Trophoblast cell (in vitro differentiated cells and primary cell): ENCODE data around the gene OBP2A.
"Not testable (repeated sequence)": the region's sequence is repeated elsewhere in the genome, so short reads cannot be mapped to it uniquely, and the experiment has no call there.

Experiments
- DNase-seq, 2 donors: peaks; one replicate each; pipeline ENCODE4 v3.0.0-alpha.2; 2016
- H2AFZ ChIP-seq: 2 replicates; pipeline ENCODE4 v1.6.1; 2013; ENCODE audit warnings: low read length, moderate library complexity, mild to moderate bottlenecking; ENCODE audit not compliant: insufficient read depth, poor library complexity
- H2AK5ac ChIP-seq: 2 replicates; pipeline ENCODE4 v1.6.1; 2013; ENCODE audit warnings: mild to moderate bottlenecking, low read length
- H2BK120ac ChIP-seq: 2 replicates; pipeline ENCODE4 v1.6.1; 2013; ENCODE audit warnings: low read length, mild to moderate bottlenecking, moderate library complexity; ENCODE audit not compliant: insufficient read depth, poor library complexity
- H2BK12ac ChIP-seq: 2 replicates; pipeline ENCODE4 v1.6.1; 2013; ENCODE audit warnings: mild to moderate bottlenecking, low read length, moderate library complexity
- H2BK5ac ChIP-seq: 2 replicates; pipeline ENCODE4 v1.6.1; 2013; ENCODE audit warnings: low read length, low read depth, moderate library complexity, mild to moderate bottlenecking; ENCODE audit not compliant: poor library complexity
- H3K14ac ChIP-seq: 2 replicates; pipeline ENCODE4 v1.6.1; 2013; ENCODE audit warnings: mild to moderate bottlenecking, low read length
- H3K18ac ChIP-seq: 2 replicates; pipeline ENCODE4 v1.6.1; 2013; ENCODE audit warnings: mild to moderate bottlenecking, low read length
- H3K23ac ChIP-seq: 2 replicates; pipeline ENCODE4 v1.6.1; 2013; ENCODE audit warnings: low read length
- H3K27ac ChIP-seq: 2 replicates; pipeline ENCODE4 v1.5.1; 2013; ENCODE audit warnings: low read depth, mild to moderate bottlenecking, inconsistent platforms, low read length, moderate library complexity
- H3K27me3 ChIP-seq: 2 replicates; pipeline ENCODE4 v1.6.1; 2013; ENCODE audit warnings: inconsistent platforms, mild to moderate bottlenecking, low read length, moderate library complexity; ENCODE audit not compliant: insufficient read depth
- H3K36me3 ChIP-seq, 2 experiments: 1 replicate in 1 of 2; 2 replicates in 1 of 2; pipeline ENCODE4 v1.6.1; 2013; ENCODE audit warnings: low read length in 2 of 2, mild to moderate bottlenecking in 2 of 2, moderate library complexity in 1 of 2; ENCODE audit not compliant: insufficient read depth in 2 of 2, control insufficient read depth in 1 of 2
- H3K4ac ChIP-seq: 2 replicates; pipeline ENCODE4 v1.6.1; 2013; ENCODE audit warnings: low read depth, mild to moderate bottlenecking, low read length, moderate library complexity
- H3K4me1 ChIP-seq, 2 experiments: 1 replicate in 1 of 2; 2 replicates in 1 of 2; pipeline ENCODE4 v1.6.1; 2013; ENCODE audit warnings: low read length in 2 of 2, mild to moderate bottlenecking in 2 of 2, moderate library complexity in 1 of 2; ENCODE audit not compliant: insufficient read depth in 2 of 2, control insufficient read depth in 1 of 2
- H3K4me2 ChIP-seq: 2 replicates; pipeline ENCODE4 v1.6.1; 2013; ENCODE audit warnings: inconsistent platforms, mild to moderate bottlenecking, low read length, moderate library complexity
- H3K4me3 ChIP-seq: 2 replicates; pipeline ENCODE4 v1.5.1; 2013; ENCODE audit warnings: mild to moderate bottlenecking, low read depth, low read length, inconsistent platforms
- H3K79me1 ChIP-seq: one replicate; pipeline ENCODE4 v1.6.1; 2013; ENCODE audit warnings: low read length
- H3K79me2 ChIP-seq: 2 replicates; pipeline ENCODE4 v1.6.1; 2013; ENCODE audit warnings: low read length, mild to moderate bottlenecking; ENCODE audit not compliant: control insufficient read depth, insufficient read depth, poor library complexity
- H3K9ac ChIP-seq: 2 replicates; pipeline ENCODE4 v1.6.1; 2013; ENCODE audit warnings: mild to moderate bottlenecking, low read length
- H3K9me3 ChIP-seq: 2 replicates; pipeline ENCODE4 v1.6.1; 2013; ENCODE audit warnings: low read depth, mild to moderate bottlenecking, control low read depth, inconsistent platforms, low read length; ENCODE audit not compliant: insufficient read depth
- H4K12ac ChIP-seq: 2 replicates; pipeline ENCODE4 v1.6.1; 2013; ENCODE audit warnings: low read depth, mild to moderate bottlenecking, low read length, moderate library complexity
- H4K8ac ChIP-seq: 2 replicates; pipeline ENCODE4 v1.6.1; 2013; ENCODE audit warnings: low read depth, mild to moderate bottlenecking, low read length, moderate library complexity
- H4K91ac ChIP-seq: one replicate; pipeline ENCODE4 v1.6.1; 2013; ENCODE audit warnings: low read depth, mild to moderate bottlenecking, low read length, moderate library complexity
- WGBS: extraction: QIAGEN DNeasy Blood & Tissue Kit; methylation state at CpG from one replicate; pipeline ENCODE4 v1.1.7; 2013; ENCODE audit warnings: missing lambda C conversion rate; ENCODE audit not compliant: insufficient read length, insufficient coverage; ENCODE audit errors: extremely low coverage; 5-methylcytosine and 5-hydroxymethylcytosine counted together

OBP2A gene

DNA sequence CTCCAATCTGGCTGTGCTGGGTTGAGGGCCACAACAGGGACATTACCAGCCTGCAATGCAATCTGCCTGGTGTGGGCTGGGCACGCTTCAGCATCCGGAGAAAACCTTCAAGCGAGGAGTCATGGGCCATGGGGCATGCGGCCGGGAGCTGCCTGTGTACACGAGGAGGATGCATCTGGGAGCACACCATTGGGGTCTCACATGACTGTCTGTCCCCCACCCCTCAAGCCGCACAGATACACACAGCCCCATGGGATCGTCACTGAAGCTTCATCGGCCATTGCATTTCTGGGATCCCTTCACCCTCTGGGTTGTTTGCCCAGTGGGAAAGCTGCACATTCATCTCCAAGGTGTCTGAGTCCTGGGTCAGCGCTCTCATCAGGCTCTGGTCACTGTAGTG lies 14.8 kb upstream of the OBP2A start:
- H4K8ac ChIP-seq, result no peak overlapping the region
- no peak overlapping the region for H3K4ac ChIP-seq
- H2AK5ac ChIP-seq, result no peak overlapping the region
- no peaks in the 10 kb centered on the region for H3K9me3 ChIP-seq
- no peak overlapping the region for H2AFZ ChIP-seq
- no peak overlapping the region for H3K23ac ChIP-seq
- no CpG with 5 or more reads among the region's 10 CpGs for WGBS
- H2BK120ac ChIP-seq, result no peak overlapping the region
- no peak overlapping the region for H3K18ac ChIP-seq
- peaks cover 2% of the 10 kb centered on the region for H3K79me1 ChIP-seq
- H3K14ac ChIP-seq, result no peak overlapping the region
- no peak overlapping the region for H2BK12ac ChIP-seq
- no peak overlapping the region for H4K12ac ChIP-seq
- no peaks in the 10 kb centered on the region for H3K79me2 ChIP-seq
- H3K4me1 ChIP-seq, result peaks cover 4 to 8% of the 10 kb centered on the region in 2 experiments
- no peak overlapping the region for H2BK5ac ChIP-seq
- H3K4me2 ChIP-seq, result no peak overlapping the region
- no peak overlapping the region for H4K91ac ChIP-seq
- no peaks in the 10 kb centered on the region for H3K27me3 ChIP-seq
- no peak overlapping the region for H3K27ac ChIP-seq
- no peak overlapping the region for H3K9ac ChIP-seq
- no peak for DNase-seq
- H3K4me3 ChIP-seq, result no peak overlapping the region
- H3K36me3 ChIP-seq, result no peaks in the 10 kb centered on the region

DNA sequence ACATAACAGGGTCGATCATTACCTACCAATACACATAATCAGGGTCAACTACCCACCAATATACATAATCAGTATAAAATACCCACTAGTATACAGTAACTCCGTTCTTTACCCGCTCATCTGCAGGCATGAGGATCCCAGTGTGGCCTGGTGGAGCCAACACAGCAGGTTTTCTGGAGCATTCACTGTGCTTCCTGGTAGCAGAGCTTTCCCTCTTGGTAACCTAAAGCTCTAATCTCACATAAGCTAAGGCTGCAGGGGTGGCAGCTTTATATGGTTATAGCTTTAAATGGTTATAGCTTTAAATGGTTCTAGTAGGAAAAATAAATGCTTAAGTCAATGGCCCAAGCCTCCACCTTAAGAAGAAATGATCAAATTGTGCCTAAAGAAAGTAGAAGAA lies 12.8 kb upstream of the OBP2A start:
- Histone ChIP-seq H3K4me2 (no peak overlapping the region), H3K27ac (no peak overlapping the region), H3K79me2 (no peaks in the 10 kb centered on the region), H2AK5ac (no peak overlapping the region), H3K14ac (no peak overlapping the region), H3K23ac (no peak overlapping the region), H3K4ac (no peak overlapping the region), H3K4me3 (no peak overlapping the region), H2BK12ac (no peak overlapping the region), H3K4me1 (peaks cover 0 to 10% of the 10 kb centered on the region in 2 experiments), H3K18ac (no peak overlapping the region), H3K27me3 (no peaks in the 10 kb centered on the region), H2BK120ac (no peak overlapping the region), H3K79me1 (peaks cover 2% of the 10 kb centered on the region), H4K91ac (no peak overlapping the region), H4K12ac (no peak overlapping the region), H4K8ac (no peak overlapping the region), H3K36me3 (no peaks in the 10 kb centered on the region), H2BK5ac (no peak overlapping the region), H3K9ac (no peak overlapping the region), H3K9me3 (no peaks in the 10 kb centered on the region), H2AFZ (no peak overlapping the region)
- DNase-seq, result no peak
- no CpG with 5 or more reads among the region's 3 CpGs for WGBS

DNA sequence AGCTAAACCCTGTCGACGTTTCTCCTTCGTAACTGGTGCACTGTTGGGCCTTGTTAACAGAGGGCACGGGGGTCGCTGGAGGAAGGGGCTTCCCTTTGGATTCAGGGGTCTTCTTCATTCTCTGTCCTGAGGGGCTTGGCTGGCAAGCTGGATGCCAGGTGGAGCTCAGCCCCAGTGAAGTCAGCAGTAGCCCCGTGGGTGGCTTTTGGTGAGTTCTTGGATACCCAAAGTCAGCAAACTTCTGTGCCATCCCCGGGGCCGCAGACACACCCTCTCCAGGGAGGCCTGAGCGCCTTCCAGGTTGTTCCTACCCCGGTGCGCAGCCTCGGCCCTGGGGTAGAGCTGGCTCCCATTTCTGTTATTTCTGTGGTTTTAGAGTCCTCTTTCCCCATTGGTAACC lies 12.3 kb upstream of the OBP2A start:
- no peak overlapping the region for H3K27ac ChIP-seq
- H2AK5ac ChIP-seq, result no peak overlapping the region
- no peak overlapping the region for H4K8ac ChIP-seq
- H4K91ac ChIP-seq, result peak overlapping the region; percentile 0
- no peak overlapping the region for H3K4ac ChIP-seq
- H2AFZ ChIP-seq, result no peak overlapping the region
- H2BK5ac ChIP-seq, result no peak overlapping the region
- no peaks in the 10 kb centered on the region for H3K36me3 ChIP-seq
- no peaks in the 10 kb centered on the region for H3K79me2 ChIP-seq
- no peak overlapping the region for H3K14ac ChIP-seq
- no peak overlapping the region for H3K4me3 ChIP-seq
- no CpG with 5 or more reads among the region's 12 CpGs for WGBS
- H3K18ac ChIP-seq, result no peak overlapping the region
- no peak overlapping the region for H3K23ac ChIP-seq
- no peak for DNase-seq
- H3K4me1 ChIP-seq, result peaks cover 0 to 10% of the 10 kb centered on the region in 2 experiments
- H2BK120ac ChIP-seq, result no peak overlapping the region
- H2BK12ac ChIP-seq, result peak overlapping the region; percentile 45
- H3K27me3 ChIP-seq, result no peaks in the 10 kb centered on the region
- H3K9me3 ChIP-seq, result no peaks in the 10 kb centered on the region
- H3K4me2 ChIP-seq, result no peak overlapping the region
- peaks cover 2% of the 10 kb centered on the region for H3K79me1 ChIP-seq
- no peak overlapping the region for H4K12ac ChIP-seq
- no peak overlapping the region for H3K9ac ChIP-seq

DNA sequence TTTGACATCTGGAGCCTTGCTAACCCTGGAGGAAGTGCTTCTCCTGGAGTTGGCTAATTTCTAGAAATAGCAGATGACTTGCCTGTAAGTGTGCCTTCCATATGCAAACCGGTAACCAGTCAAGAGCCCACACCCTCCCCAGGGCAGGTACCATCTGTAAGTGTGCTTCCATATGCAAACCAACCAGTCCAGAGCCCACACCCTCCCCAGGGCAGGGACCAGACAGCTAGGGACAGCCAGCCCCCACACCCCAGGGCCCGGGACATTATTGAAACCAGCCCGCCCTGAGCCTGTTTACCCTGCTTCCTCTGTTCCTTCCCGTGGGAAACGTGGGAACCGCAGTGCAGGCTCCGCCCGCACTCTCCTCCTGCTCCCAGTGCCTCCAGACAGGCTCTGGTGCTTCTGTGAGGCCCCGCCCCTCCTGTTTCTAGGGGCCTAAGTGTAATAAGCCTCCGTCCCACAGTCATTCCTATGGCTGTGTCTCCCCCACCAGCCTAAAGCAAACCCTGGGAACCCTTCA lies 11.7 kb upstream of the OBP2A start:
- not testable (repeated sequence) for H3K27me3 ChIP-seq, H3K18ac ChIP-seq, H4K8ac ChIP-seq, H3K23ac ChIP-seq, H3K79me1 ChIP-seq, H3K9ac ChIP-seq, H2AK5ac ChIP-seq, H3K4me3 ChIP-seq, H2BK5ac ChIP-seq, H2AFZ ChIP-seq, H3K4ac ChIP-seq, H3K14ac ChIP-seq, H2BK12ac ChIP-seq, H3K4me2 ChIP-seq, H3K79me2 ChIP-seq, H4K12ac ChIP-seq, H3K9me3 ChIP-seq, DNase-seq, H3K27ac ChIP-seq, H3K36me3 ChIP-seq, H2BK120ac ChIP-seq
- peaks cover 0 to 12% of the 10 kb centered on the region in 2 experiments for H3K4me1 ChIP-seq
- WGBS, result no CpG with 5 or more reads among the region's 10 CpGs
- peak overlapping the region; percentile 29 for H4K91ac ChIP-seq
